Ovary (tissue), 1 donor: ENCODE data around the gene NELFB.

ENCODE experiments used
- EP300 ChIP-seq: sonication (generic); formaldehyde crosslinking; IDR thresholded peaks from one replicate; pipeline ENCODE4 v1.6.1; 2017; ENCODE audit warnings: antibody characterized with exemption
- POLR2A ChIP-seq: fragments of 450-650 bp; IDR thresholded peaks from one replicate; pipeline ENCODE4 v1.6.1; 2017; ENCODE audit warnings: antibody characterized with exemption, mild to moderate bottlenecking, moderate library complexity

- no peak for TF ChIP-seq EP300
- TF ChIP-seq POLR2A: no peak
Observed at GRCh38 chr9:137303893-137304382, 48.8 kb downstream of the NELFB start.
